Hepatocyte (in vitro differentiated cells): ENCODE results near the gene CAPRIN2. TPM values are rescaled to one million over a fixed set of nuclear protein-coding genes. Genes with fewer than 3 reads are reported as not detected.

Experiments
- DNase-seq: peaks from one replicate; pipeline ENCODE4 v3.0.0-alpha.2; 2016; ENCODE audit warnings: low spot score
- H2AFZ ChIP-seq: fragments of 200-600 bp; sonication (generic); 2 replicates; pipeline ENCODE4 v1.6.0; 2016; ENCODE audit warnings: antibody characterized with exemption, mild to moderate bottlenecking
- H3K27ac ChIP-seq: fragments of 200-600 bp; sonication (generic); 2 replicates; pipeline ENCODE4 v1.5.1; 2016; ENCODE audit warnings: mild to moderate bottlenecking
- H3K27me3 ChIP-seq: fragments of 200-600 bp; sonication (generic); 2 replicates; pipeline ENCODE4 v1.6.1; 2016
- H3K36me3 ChIP-seq: fragments of 200-600 bp; sonication (generic); replicated peaks from 2 replicates; pipeline ENCODE4 v1.5.1; 2016; ENCODE audit warnings: low read depth; ENCODE audit not compliant: insufficient read depth
- H3K4me1 ChIP-seq: fragments of 200-600 bp; sonication (generic); 2 replicates; pipeline ENCODE4 v1.5.1; 2016; ENCODE audit warnings: mild to moderate bottlenecking, moderate library complexity; ENCODE audit not compliant: insufficient read depth
- H3K4me2 ChIP-seq: fragments of 200-600 bp; sonication (generic); 2 replicates; pipeline ENCODE4 v1.6.0; 2016
- H3K4me3 ChIP-seq: fragments of 200-600 bp; sonication (generic); 2 replicates; pipeline ENCODE4 v1.5.1; 2016; ENCODE audit warnings: mild to moderate bottlenecking
- H3K79me2 ChIP-seq: fragments of 200-600 bp; sonication (generic); 2 replicates; pipeline ENCODE4 v1.6.0; 2017; ENCODE audit warnings: mild to moderate bottlenecking
- H3K9me2 ChIP-seq: fragments of 200-600 bp; sonication (generic); replicated peaks from 2 replicates; pipeline ENCODE4 v1.6.0; 2017; ENCODE audit warnings: mild to moderate bottlenecking; ENCODE audit not compliant: insufficient read depth
- H3K9me3 ChIP-seq: fragments of 200-600 bp; sonication (generic); 2 replicates; pipeline ENCODE4 v1.5.1; 2016; ENCODE audit warnings: low read depth, mild to moderate bottlenecking
- H4K20me1 ChIP-seq: fragments of 200-600 bp; sonication (generic); 2 replicates; pipeline ENCODE4 v1.6.0; 2016; ENCODE audit warnings: mild to moderate bottlenecking; ENCODE audit not compliant: insufficient read depth, poor library complexity, severe bottlenecking
- EZH2 ChIP-seq: fragments of 200-600 bp; sonication (generic); IDR thresholded peaks from 2 replicates; pipeline ENCODE4 v1.6.1; 2016; ENCODE audit warnings: antibody characterized with exemption, mild to moderate bottlenecking, borderline replicate concordance
- EZH2phosphoT487 ChIP-seq: fragments of 200-600 bp; sonication (generic); IDR thresholded peaks from one replicate; pipeline ENCODE4 v1.6.1; 2018; ENCODE audit warnings: antibody characterized with exemption, mild to moderate bottlenecking, low read depth, moderate library complexity; ENCODE audit not compliant: unreplicated experiment, severe bottlenecking
- WGBS: methylation state at CpG from one replicate; pipeline ENCODE4 v1.1.6; 2016; ENCODE audit warnings: low lambda C conversion rate; ENCODE audit errors: missing lambda C conversion rate; 5-methylcytosine and 5-hydroxymethylcytosine counted together
- polyA plus RNA-seq: library from polyadenylated mRNA; unstranded; fragments of >200 nt; fragmentation: Nextera tagmentation; extraction: Ambion mirVana; gene quantifications from 2 replicates; pipeline ENCODE4 v1.2.1, GENCODE V29; 2016
- total RNA-seq: library from RNA; depleted of rRNA; stranded (reverse); fragments of >200 nt; gene quantifications from 2 replicates; pipeline ENCODE4 v1.2.3, GENCODE V29; 2014
- TF ChIP-seq, protein P1 (sequence below): fragments of 200-600 bp; sonication (generic); IDR thresholded peaks from 2 replicates; pipeline ENCODE4 v1.5.1; 2016; ENCODE audit warnings: antibody characterized with exemption, mild to moderate bottlenecking; ENCODE audit not compliant: poor library complexity

CAPRIN2 gene, protein sequence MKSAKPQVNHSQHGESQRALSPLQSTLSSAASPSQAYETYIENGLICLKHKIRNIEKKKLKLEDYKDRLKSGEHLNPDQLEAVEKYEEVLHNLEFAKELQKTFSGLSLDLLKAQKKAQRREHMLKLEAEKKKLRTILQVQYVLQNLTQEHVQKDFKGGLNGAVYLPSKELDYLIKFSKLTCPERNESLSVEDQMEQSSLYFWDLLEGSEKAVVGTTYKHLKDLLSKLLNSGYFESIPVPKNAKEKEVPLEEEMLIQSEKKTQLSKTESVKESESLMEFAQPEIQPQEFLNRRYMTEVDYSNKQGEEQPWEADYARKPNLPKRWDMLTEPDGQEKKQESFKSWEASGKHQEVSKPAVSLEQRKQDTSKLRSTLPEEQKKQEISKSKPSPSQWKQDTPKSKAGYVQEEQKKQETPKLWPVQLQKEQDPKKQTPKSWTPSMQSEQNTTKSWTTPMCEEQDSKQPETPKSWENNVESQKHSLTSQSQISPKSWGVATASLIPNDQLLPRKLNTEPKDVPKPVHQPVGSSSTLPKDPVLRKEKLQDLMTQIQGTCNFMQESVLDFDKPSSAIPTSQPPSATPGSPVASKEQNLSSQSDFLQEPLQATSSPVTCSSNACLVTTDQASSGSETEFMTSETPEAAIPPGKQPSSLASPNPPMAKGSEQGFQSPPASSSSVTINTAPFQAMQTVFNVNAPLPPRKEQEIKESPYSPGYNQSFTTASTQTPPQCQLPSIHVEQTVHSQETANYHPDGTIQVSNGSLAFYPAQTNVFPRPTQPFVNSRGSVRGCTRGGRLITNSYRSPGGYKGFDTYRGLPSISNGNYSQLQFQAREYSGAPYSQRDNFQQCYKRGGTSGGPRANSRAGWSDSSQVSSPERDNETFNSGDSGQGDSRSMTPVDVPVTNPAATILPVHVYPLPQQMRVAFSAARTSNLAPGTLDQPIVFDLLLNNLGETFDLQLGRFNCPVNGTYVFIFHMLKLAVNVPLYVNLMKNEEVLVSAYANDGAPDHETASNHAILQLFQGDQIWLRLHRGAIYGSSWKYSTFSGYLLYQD
- total RNA-seq = 25.4 and 30.7 TPM in 2 replicates
- polyA plus RNA-seq = 19.0 and 23.0 TPM in 2 replicates

GRCh38 chr12:30754750-30755394 is at the start of gene CAPRIN2:
CAPRIN2 (minus strand) TSS chr12:30754951; CDS start chr12:30753520, 1,431 bp downstream.
- Histone ChIP-seq H3K9me3 (no peaks in the 10 kb centered on the region), H3K27me3 (no peaks in the 10 kb centered on the region), H2AFZ (peak within 1 kb of the TSS; percentile 97), H3K27ac (peak within 1 kb of the TSS; percentile 88), H4K20me1 (peaks cover 2% of the 10 kb centered on the region), H3K4me1 (peaks cover 16% of the 10 kb centered on the region), H3K4me2 (peak within 1 kb of the TSS; percentile 87), H3K36me3 (no peaks in the 10 kb centered on the region), H3K9me2 (no peaks in the 10 kb centered on the region), H3K79me2 (peaks cover 34% of the 10 kb centered on the region), H3K4me3 (peak within 1 kb of the TSS; percentile 68)
- WGBS = 0% methylated on average over 36 of the region's 72 CpGs
- DNase-seq = peak; percentile 98
- TF ChIP-seq, protein P1, sequence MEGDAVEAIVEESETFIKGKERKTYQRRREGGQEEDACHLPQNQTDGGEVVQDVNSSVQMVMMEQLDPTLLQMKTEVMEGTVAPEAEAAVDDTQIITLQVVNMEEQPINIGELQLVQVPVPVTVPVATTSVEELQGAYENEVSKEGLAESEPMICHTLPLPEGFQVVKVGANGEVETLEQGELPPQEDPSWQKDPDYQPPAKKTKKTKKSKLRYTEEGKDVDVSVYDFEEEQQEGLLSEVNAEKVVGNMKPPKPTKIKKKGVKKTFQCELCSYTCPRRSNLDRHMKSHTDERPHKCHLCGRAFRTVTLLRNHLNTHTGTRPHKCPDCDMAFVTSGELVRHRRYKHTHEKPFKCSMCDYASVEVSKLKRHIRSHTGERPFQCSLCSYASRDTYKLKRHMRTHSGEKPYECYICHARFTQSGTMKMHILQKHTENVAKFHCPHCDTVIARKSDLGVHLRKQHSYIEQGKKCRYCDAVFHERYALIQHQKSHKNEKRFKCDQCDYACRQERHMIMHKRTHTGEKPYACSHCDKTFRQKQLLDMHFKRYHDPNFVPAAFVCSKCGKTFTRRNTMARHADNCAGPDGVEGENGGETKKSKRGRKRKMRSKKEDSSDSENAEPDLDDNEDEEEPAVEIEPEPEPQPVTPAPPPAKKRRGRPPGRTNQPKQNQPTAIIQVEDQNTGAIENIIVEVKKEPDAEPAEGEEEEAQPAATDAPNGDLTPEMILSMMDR = peak; percentile 49
- TF ChIP-seq EZH2 = no peak

DNA sequence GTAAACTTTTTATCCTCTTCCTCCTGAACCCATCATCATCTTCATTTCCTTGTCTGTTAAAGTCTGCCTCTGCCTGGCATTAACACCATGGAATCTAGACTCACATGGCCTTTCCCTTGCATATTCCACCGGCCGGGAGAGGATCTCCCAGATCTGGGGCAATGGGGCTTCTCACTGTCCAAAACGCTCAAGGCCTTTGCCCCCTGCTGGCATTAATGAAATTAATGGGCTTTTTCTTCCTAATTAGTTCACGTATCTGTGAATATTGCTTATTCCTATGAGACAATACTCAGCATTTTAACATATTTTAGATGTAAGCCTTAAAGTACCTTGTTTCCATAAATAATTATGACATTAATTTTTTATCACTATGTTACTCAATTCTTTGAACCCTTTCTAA is 42.9 kb upstream of the CAPRIN2 start:
- Histone ChIP-seq H3K4me1 (peaks cover 8% of the 10 kb centered on the region), H2AFZ (no peak overlapping the region), H3K4me3 (no peak overlapping the region), H3K4me2 (no peak overlapping the region), H3K27me3 (peaks cover 2% of the 10 kb centered on the region), H3K36me3 (no peaks in the 10 kb centered on the region), H3K9me3 (no peaks in the 10 kb centered on the region), H3K27ac (no peak overlapping the region), H3K79me2 (no peaks in the 10 kb centered on the region), H4K20me1 (no peaks in the 10 kb centered on the region), H3K9me2 (no peaks in the 10 kb centered on the region)
- 87% methylated on average over 4 of the region's 4 CpGs for WGBS
- no peak for TF ChIP-seq EZH2
- no peak for TF ChIP-seq EZH2phosphoT487
- TF ChIP-seq, protein P1 = no peak
- no peak for DNase-seq

GRCh38 chr12:30796891-30797371 is 42.2 kb upstream of the CAPRIN2 start:
- peak overlapping the region; percentile 57 for H3K4me3 ChIP-seq
- H3K27ac ChIP-seq = no peak overlapping the region
- peak overlapping the region; percentile 55 for H2AFZ ChIP-seq
- H4K20me1 ChIP-seq = no peaks in the 10 kb centered on the region
- H3K9me2 ChIP-seq = no peaks in the 10 kb centered on the region
- peaks cover 8% of the 10 kb centered on the region for H3K4me1 ChIP-seq
- no peaks in the 10 kb centered on the region for H3K79me2 ChIP-seq
- TF ChIP-seq EZH2 (no peak), EZH2phosphoT487 (no peak)
- TF ChIP-seq, protein P1 = no peak
- DNase-seq = peak; percentile 23
- H3K9me3 ChIP-seq = no peaks in the 10 kb centered on the region
- 18% methylated on average over 22 of the region's 22 CpGs for WGBS
- H3K4me2 ChIP-seq = peak overlapping the region; percentile 94
- H3K27me3 ChIP-seq = peaks cover 2% of the 10 kb centered on the region
- H3K36me3 ChIP-seq = no peaks in the 10 kb centered on the region
